ENCODE measurements around the gene NDOR1.
A peak's percentile ranks its signal among the peaks of the same experiment; 100 is the strongest.

DNA sequence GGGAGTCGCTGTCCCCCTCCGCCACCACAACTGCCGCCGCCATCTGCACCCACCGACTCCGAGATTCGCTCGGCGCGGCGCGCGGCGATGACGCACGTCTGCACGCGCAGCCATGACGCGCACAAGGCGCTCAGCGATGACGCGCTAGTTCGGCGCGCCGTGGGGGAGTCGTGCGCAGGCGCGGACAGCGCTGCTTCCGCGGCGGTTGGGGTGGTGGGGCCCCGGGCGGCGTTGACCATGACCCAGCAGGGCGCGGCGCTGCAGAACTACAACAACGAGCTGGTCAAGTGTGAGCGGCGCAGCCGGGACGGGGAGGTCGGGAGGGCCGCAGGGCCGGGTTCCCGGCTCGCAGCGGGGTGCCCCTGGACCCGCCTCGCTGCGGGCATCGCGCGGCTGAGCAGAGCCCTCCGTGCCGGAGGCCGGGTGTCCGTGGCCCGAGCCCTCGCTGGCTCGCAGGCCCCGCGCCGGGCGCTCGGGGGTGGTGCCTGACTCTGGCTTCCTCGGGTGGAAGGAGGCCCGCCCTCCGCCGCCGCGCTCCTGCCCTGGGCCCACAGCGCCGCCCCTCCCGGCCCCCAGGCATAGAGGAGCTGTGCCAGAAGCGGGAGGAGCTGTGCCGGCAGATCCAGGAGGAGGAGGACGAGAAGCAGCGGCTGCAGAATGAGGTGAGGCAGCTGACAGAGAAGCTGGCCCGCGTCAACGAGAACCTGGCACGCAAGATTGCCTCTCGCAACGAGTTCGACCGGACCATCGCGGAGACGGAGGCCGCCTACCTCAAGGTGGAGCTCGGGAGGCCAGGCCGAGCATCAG is 16.8 kb upstream of the NDOR1 start, which contains the start of the genes ANAPC2 and SSNA1:
- TF ChIP-seq, protein P1, sequence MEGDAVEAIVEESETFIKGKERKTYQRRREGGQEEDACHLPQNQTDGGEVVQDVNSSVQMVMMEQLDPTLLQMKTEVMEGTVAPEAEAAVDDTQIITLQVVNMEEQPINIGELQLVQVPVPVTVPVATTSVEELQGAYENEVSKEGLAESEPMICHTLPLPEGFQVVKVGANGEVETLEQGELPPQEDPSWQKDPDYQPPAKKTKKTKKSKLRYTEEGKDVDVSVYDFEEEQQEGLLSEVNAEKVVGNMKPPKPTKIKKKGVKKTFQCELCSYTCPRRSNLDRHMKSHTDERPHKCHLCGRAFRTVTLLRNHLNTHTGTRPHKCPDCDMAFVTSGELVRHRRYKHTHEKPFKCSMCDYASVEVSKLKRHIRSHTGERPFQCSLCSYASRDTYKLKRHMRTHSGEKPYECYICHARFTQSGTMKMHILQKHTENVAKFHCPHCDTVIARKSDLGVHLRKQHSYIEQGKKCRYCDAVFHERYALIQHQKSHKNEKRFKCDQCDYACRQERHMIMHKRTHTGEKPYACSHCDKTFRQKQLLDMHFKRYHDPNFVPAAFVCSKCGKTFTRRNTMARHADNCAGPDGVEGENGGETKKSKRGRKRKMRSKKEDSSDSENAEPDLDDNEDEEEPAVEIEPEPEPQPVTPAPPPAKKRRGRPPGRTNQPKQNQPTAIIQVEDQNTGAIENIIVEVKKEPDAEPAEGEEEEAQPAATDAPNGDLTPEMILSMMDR (IDR thresholded peaks at IDR 0.05; ENCODE audit: low read depth, low read length, poor library complexity, severe bottlenecking): peak; percentile 70
- TF ChIP-seq EZH2phosphoT487 (IDR thresholded peaks at IDR 0.05; ENCODE audit: borderline replicate concordance, low read length): no peak
